H1 (cell line): Measurements from ENCODE around the gene KLRD1. TPM values are rescaled to one million over a fixed set of nuclear protein-coding genes. Genes with fewer than 3 reads are reported as not detected.

ENCODE experiments used
- BCL11A ChIP-seq, 2 experiments: IDR thresholded peaks; one replicate each; pipeline ENCODE4 v1.6.1; 2011; ENCODE audit warnings: low read depth in 2 of 2, low read length in 2 of 2, mild to moderate bottlenecking in 2 of 2
- JUND ChIP-seq: IDR thresholded peaks from 2 replicates; pipeline ENCODE4 v1.6.1; 2011; ENCODE audit warnings: mild to moderate bottlenecking, improper control_type of control experiment, low read length
- RNF2 ChIP-seq: fragments of 200-900, 300-1000 bp; sonication (generic); IDR thresholded peaks from 2 replicates; pipeline ENCODE4 v1.7.1; 2016; ENCODE audit warnings: borderline replicate concordance, low read depth, mild to moderate bottlenecking, antibody characterized with exemption, low read length; ENCODE audit not compliant: poor library complexity, severe bottlenecking; ENCODE audit errors: missing control alignments
- polyA plus RNA-seq, 7 experiments: library from polyadenylated mRNA; depleted of rRNA in 3 of 7; stranded (reverse) in 5 of 7; unstranded in 2 of 7; fragments of >200 nt in 5 of 7; fragments of 200-250 nt in 2 of 7; gene quantifications; 1 replicate in 5 of 7; 2 replicates in 1 of 7; 4 replicates in 1 of 7; pipeline versions ENCODE4 v1.2.1 to v1.2.3, GENCODE V29; 2011 to 2013; ENCODE audit warnings: missing spikeins in 2 of 7, mixed read lengths in 2 of 7
- total RNA-seq: library from RNA; stranded (reverse); fragmentation: NEBNext Ultra II Directional; extraction: Animal tissue kit (Norgen Biotek cat#: 25700); gene quantifications from 2 replicates; pipeline ENCODE4 v1.2.1, GENCODE V29; 2021
- TF ChIP-seq, protein P1 (sequence below): fragments of 300-600 bp; sonication (generic); IDR thresholded peaks from 2 replicates; pipeline ENCODE4 v1.7.1; 2012; ENCODE audit warnings: low read length, moderate library complexity, mild to moderate bottlenecking, inconsistent platforms; ENCODE audit not compliant: insufficient replicate concordance

Gene KLRD1
- total and polyA plus RNA-seq, 2 of the 8 experiments (the other 6 are each of a cell fraction or from before 2014, with no cell fraction given): under 0.01 to 0.06 TPM

DNA sequence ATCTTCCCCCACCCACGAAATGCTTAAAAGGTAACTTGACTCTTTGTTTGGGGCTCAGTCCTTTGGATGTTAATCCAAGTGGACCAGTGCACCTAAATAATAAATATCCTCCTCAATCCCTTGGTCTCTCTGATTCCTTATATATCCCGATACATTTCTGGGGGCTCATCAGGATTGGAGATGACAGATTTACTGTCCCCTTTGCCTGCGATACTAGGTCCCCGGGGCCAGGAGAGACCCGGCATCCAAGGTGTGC, 55.9 kb downstream of the KLRD1 start (continued):
- TF ChIP-seq, protein P1, sequence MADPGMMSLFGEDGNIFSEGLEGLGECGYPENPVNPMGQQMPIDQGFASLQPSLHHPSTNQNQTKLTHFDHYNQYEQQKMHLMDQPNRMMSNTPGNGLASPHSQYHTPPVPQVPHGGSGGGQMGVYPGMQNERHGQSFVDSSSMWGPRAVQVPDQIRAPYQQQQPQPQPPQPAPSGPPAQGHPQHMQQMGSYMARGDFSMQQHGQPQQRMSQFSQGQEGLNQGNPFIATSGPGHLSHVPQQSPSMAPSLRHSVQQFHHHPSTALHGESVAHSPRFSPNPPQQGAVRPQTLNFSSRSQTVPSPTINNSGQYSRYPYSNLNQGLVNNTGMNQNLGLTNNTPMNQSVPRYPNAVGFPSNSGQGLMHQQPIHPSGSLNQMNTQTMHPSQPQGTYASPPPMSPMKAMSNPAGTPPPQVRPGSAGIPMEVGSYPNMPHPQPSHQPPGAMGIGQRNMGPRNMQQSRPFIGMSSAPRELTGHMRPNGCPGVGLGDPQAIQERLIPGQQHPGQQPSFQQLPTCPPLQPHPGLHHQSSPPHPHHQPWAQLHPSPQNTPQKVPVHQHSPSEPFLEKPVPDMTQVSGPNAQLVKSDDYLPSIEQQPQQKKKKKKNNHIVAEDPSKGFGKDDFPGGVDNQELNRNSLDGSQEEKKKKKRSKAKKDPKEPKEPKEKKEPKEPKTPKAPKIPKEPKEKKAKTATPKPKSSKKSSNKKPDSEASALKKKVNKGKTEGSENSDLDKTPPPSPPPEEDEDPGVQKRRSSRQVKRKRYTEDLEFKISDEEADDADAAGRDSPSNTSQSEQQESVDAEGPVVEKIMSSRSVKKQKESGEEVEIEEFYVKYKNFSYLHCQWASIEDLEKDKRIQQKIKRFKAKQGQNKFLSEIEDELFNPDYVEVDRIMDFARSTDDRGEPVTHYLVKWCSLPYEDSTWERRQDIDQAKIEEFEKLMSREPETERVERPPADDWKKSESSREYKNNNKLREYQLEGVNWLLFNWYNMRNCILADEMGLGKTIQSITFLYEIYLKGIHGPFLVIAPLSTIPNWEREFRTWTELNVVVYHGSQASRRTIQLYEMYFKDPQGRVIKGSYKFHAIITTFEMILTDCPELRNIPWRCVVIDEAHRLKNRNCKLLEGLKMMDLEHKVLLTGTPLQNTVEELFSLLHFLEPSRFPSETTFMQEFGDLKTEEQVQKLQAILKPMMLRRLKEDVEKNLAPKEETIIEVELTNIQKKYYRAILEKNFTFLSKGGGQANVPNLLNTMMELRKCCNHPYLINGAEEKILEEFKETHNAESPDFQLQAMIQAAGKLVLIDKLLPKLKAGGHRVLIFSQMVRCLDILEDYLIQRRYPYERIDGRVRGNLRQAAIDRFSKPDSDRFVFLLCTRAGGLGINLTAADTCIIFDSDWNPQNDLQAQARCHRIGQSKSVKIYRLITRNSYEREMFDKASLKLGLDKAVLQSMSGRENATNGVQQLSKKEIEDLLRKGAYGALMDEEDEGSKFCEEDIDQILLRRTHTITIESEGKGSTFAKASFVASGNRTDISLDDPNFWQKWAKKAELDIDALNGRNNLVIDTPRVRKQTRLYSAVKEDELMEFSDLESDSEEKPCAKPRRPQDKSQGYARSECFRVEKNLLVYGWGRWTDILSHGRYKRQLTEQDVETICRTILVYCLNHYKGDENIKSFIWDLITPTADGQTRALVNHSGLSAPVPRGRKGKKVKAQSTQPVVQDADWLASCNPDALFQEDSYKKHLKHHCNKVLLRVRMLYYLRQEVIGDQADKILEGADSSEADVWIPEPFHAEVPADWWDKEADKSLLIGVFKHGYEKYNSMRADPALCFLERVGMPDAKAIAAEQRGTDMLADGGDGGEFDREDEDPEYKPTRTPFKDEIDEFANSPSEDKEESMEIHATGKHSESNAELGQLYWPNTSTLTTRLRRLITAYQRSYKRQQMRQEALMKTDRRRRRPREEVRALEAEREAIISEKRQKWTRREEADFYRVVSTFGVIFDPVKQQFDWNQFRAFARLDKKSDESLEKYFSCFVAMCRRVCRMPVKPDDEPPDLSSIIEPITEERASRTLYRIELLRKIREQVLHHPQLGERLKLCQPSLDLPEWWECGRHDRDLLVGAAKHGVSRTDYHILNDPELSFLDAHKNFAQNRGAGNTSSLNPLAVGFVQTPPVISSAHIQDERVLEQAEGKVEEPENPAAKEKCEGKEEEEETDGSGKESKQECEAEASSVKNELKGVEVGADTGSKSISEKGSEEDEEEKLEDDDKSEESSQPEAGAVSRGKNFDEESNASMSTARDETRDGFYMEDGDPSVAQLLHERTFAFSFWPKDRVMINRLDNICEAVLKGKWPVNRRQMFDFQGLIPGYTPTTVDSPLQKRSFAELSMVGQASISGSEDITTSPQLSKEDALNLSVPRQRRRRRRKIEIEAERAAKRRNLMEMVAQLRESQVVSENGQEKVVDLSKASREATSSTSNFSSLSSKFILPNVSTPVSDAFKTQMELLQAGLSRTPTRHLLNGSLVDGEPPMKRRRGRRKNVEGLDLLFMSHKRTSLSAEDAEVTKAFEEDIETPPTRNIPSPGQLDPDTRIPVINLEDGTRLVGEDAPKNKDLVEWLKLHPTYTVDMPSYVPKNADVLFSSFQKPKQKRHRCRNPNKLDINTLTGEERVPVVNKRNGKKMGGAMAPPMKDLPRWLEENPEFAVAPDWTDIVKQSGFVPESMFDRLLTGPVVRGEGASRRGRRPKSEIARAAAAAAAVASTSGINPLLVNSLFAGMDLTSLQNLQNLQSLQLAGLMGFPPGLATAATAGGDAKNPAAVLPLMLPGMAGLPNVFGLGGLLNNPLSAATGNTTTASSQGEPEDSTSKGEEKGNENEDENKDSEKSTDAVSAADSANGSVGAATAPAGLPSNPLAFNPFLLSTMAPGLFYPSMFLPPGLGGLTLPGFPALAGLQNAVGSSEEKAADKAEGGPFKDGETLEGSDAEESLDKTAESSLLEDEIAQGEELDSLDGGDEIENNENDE: no peak
- no peak for TF ChIP-seq BCL11A (IDR thresholded peaks at IDR 0.05; ENCODE audit: low read depth in 2 of 2, low read length in 2 of 2)
- TF ChIP-seq RNF2: no peak
- no peak for TF ChIP-seq JUND
